AG04450 (cell line): ENCODE results near the gene NFATC2. TPM values are rescaled to one million over a fixed set of nuclear protein-coding genes. Genes with fewer than 3 reads are reported as not detected.

Experiments used
- CTCF ChIA-PET: fragments of 300-600, 350-600 bp; formaldehyde crosslinking; extraction: SDS; loops from one replicate; lab custom pipeline; 2022; ENCODE audit warnings: antibody characterized with exemption, inconsistent platforms; lab: Charles Lee
- POLR2A ChIA-PET: fragments of 350-600 bp; formaldehyde crosslinking; extraction: SDS; loops from one replicate; lab custom pipeline; 2021; ENCODE audit warnings: antibody characterized with exemption, inconsistent platforms; lab: Yijun Ruan, JAX
- DNase-seq: peaks from one replicate; pipeline ENCODE4 v3.0.0-alpha.2; 2011; ENCODE audit warnings: low read depth, low spot score
- H3K27ac ChIP-seq: one replicate; pipeline ENCODE4 v1.5.1; 2012; ENCODE audit warnings: low read depth, low read length, control low read depth
- H3K27me3 ChIP-seq: one replicate; pipeline ENCODE4 v1.6.0; 2012; ENCODE audit warnings: low read length; ENCODE audit not compliant: control insufficient read depth, insufficient read depth
- H3K4me3 ChIP-seq: 2 replicates; pipeline ENCODE4 v1.5.1; 2011; ENCODE audit warnings: mild to moderate bottlenecking, low read depth, low read length, control low read depth
- H3K9me3 ChIP-seq: 2 replicates; pipeline ENCODE4 v1.5.1; 2012; ENCODE audit warnings: low read length; ENCODE audit not compliant: control insufficient read depth, insufficient read depth
- polyA plus RNA-seq: library from polyadenylated mRNA; depleted of rRNA; stranded (reverse); fragments of >200 nt; gene quantifications from 2 replicates; pipeline ENCODE4 v1.2.3, GENCODE V29; 2011
- TF ChIP-seq, protein P1 (sequence below): IDR thresholded peaks from 2 replicates; pipeline ENCODE4 v1.5.1; 2011; ENCODE audit warnings: low read depth, low read length, control low read depth, inconsistent platforms

Gene NFATC2
- polyA plus RNA-seq, 1 experiment = 0.07 TPM

DNA sequence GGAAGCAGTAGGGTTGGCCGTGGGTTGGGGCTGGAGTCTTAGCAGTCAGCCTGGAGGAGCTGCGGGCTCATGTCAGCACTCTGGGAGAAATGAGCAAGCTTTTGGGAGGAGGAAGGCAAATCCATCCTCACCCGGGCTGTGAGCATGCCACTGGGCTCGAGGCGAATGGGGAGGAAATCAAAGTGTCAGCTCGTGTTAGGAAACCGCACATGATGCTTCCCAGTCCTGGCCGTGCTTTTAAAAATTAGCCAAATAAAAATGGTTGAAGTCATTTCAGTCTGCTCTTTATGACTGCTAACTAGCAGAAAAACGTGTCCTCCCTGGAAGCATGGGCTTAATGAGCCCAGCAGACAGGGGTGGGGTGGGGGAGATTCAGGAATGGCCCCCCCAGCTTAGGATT is 98.1 kb downstream of the NFATC2 start:
- H3K27me3 ChIP-seq = no peaks in the 10 kb centered on the region
- TF ChIP-seq, protein P1, sequence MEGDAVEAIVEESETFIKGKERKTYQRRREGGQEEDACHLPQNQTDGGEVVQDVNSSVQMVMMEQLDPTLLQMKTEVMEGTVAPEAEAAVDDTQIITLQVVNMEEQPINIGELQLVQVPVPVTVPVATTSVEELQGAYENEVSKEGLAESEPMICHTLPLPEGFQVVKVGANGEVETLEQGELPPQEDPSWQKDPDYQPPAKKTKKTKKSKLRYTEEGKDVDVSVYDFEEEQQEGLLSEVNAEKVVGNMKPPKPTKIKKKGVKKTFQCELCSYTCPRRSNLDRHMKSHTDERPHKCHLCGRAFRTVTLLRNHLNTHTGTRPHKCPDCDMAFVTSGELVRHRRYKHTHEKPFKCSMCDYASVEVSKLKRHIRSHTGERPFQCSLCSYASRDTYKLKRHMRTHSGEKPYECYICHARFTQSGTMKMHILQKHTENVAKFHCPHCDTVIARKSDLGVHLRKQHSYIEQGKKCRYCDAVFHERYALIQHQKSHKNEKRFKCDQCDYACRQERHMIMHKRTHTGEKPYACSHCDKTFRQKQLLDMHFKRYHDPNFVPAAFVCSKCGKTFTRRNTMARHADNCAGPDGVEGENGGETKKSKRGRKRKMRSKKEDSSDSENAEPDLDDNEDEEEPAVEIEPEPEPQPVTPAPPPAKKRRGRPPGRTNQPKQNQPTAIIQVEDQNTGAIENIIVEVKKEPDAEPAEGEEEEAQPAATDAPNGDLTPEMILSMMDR = no peak
- no peak overlapping the region for H3K4me3 ChIP-seq
- POLR2A ChIA-PET = interaction anchor here (0.8 kb wide), 1 partner anchor 11 kb away, joined by 3 read pairs; no protein-coding TSS in a partner anchor
- H3K9me3 ChIP-seq = no peaks in the 10 kb centered on the region
- no peak for DNase-seq
- CTCF ChIA-PET = interaction anchor here (1.1 kb wide), 1 partner anchor 16 kb away, joined by 3 read pairs; no protein-coding TSS in a partner anchor
- H3K27ac ChIP-seq = no peak overlapping the region

DNA sequence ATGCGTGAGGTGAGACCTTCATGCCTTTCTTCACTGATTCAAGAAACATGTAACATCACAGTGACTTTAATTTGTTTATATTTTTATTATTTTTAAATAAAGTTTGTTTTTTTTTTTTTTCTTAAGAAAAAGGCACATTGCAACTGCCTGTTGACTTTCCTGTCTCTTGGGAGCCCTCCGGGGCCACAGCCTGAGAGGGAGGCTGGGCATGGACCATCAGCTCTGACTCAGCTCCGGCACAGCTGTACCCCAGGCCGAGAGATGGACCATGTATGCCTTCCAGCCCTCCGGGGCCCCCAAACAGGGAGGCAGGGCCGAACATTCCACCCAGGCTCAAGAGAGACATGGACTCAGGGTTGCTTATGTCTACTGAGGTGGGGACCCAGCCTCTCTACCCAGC is 99.9 kb downstream of the NFATC2 start:
- no peak for DNase-seq
- TF ChIP-seq, protein P1 = no peak
- POLR2A ChIA-PET = no interaction called here
- Histone ChIP-seq H3K27me3 (no peaks in the 10 kb centered on the region), H3K4me3 (no peak overlapping the region), H3K27ac (no peak overlapping the region), H3K9me3 (no peaks in the 10 kb centered on the region)
- CTCF ChIA-PET = interaction anchor here (0.7 to 1.5 kb wide), 3 partner anchors 57 to 459 kb away, joined by 3 to 5 read pairs (median 4); no protein-coding TSS in a partner anchor

DNA sequence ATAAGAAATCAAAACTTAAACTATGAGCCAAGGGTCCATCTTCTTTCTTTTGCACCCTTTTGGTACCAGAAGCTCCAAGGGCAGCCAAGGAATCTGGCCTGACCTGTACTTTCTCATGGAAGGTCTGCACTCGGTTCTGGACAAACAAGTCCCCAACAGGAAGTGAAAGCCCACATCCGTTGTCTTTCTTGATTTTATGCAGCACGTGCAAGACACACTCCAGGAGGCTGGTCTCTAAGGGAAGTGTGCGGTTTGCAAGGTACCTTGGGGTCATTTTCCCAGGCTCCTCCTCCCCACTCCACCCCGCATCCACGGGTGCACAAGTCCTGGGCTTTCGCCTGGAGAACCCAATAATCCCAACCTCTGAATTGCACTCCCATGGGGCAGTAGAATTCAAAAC is 101.9 kb downstream of the NFATC2 start:
- H3K9me3 ChIP-seq = no peaks in the 10 kb centered on the region
- TF ChIP-seq, protein P1 = no peak
- no peak overlapping the region for H3K27ac ChIP-seq
- no peak overlapping the region for H3K4me3 ChIP-seq
- ChIA-PET POLR2A (no interaction called here), CTCF (no interaction called here)
- DNase-seq = no peak
- H3K27me3 ChIP-seq = no peaks in the 10 kb centered on the region

DNA sequence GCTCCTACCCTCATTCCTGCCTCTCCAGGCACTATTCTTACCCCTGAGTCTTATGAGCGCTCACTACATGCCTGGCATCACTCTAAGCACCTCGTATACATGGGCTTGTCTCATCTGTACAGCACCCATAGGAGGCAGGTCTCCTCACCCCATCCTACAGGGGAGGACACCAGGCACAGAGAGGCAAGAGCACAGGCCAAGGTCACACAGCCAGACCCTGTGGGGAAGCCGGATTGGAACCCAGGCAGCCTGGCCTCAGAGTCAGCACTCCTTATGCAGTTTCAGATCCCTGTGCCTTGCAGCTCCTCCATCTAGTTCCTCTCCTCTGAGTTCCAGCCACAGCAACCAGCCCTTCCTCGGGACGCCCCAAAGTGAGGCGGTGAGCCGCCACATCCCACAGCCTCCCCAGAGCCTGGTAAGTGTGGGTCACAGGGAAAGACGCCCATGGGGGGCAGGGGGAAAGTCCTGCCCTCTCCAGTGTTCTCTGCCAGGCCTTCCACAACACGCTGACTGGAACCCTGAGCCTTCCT is 103.3 kb downstream of the NFATC2 start:
- CTCF ChIA-PET = no interaction called here
- no peak for DNase-seq
- POLR2A ChIA-PET = no interaction called here

DNA sequence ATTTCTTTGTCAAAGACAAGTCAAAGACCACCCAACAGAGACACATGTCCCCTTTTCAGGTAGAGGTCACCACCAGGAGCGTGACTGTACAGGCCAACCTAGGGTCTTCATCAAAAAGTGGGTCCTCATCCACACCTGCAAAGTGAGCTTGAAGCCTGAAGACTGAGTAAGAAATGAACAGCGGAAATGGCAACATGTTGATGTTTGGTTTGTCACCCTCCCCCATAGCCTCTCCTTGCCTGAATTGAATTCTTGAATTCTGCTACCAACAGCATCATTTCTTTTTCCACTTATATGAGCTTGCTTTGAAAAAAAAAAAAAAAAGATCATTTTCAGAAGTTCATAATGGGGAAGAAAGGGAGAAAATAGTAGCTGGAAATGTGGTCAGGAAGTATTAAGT is 104.4 kb downstream of the NFATC2 start:
- H3K27ac ChIP-seq = no peak overlapping the region
- CTCF ChIA-PET = interaction anchor here (1.0 kb wide), 1 partner anchor 9 kb away, joined by 4 read pairs; no protein-coding TSS in a partner anchor
- TF ChIP-seq, protein P1 = no peak
- no peaks in the 10 kb centered on the region for H3K27me3 ChIP-seq
- no peak for DNase-seq
- H3K9me3 ChIP-seq = no peaks in the 10 kb centered on the region
- H3K4me3 ChIP-seq = no peak overlapping the region
- POLR2A ChIA-PET = no interaction called here

More for the DNA sequence above, 103.3 kb downstream of the NFATC2 start:
- TF ChIP-seq, protein P1 = no peak
- no peak overlapping the region for H3K27ac ChIP-seq
- no peaks in the 10 kb centered on the region for H3K9me3 ChIP-seq
- no peaks in the 10 kb centered on the region for H3K27me3 ChIP-seq
- H3K4me3 ChIP-seq = no peak overlapping the region
